ENCODE measurements around the gene OR4D11. TPM values are rescaled to one million over a fixed set of nuclear protein-coding genes. Genes with fewer than 3 reads are reported as not detected.
"Not testable (repeated sequence)": the region's sequence is repeated elsewhere in the genome, so short reads cannot be mapped to it uniquely, and the experiment has no call there.

OR4D11 gene
- total RNA-seq, 2 donors from 2014 or later, result not detected

- intact Hi-C loops (cut with DNase I), result loop anchor here in 1 of 2 donors (5.0 kb wide), 1 partner anchor 317 kb away; no protein-coding TSS in a partner anchor
Observed at GRCh38 chr11:59545179-59546020, 42.0 kb downstream of the OR4D11 start.

GRCh38 chr11:59547605-59548308, 44.4 kb downstream of the OR4D11 start:
- intact Hi-C loops (cut with DNase I), result loop anchor here in 1 of 2 donors (5.0 kb wide), 1 partner anchor 315 kb away; no protein-coding TSS in a partner anchor
- not testable (repeated sequence) for DNase-seq (ENCODE audit: low spot score)

More at GRCh38 chr11:59545179-59546020, 42.0 kb downstream of the OR4D11 start:
- no peak for DNase-seq (ENCODE audit: low spot score)

- intact Hi-C loops (cut with DNase I), result loop anchor here in 1 of 2 donors (5.0 kb wide), 1 partner anchor 314 kb away; no protein-coding TSS in a partner anchor
- DNase-seq (ENCODE audit: low spot score), result no peak
Observed at GRCh38 chr11:59548309-59548656, 44.9 kb downstream of the OR4D11 start.

GRCh38 chr11:59550368-59550841, 47.0 kb downstream of the OR4D11 start:
- intact Hi-C loops (cut with DNase I), result loop anchor here in 1 of 2 donors (10.0 kb wide), 1 partner anchor 114 kb away; the partner anchor contains the start of gene PATL1
- DNase-seq (ENCODE audit: low spot score), result peak; percentile 89

- intact Hi-C loops (cut with DNase I), result loop anchor here in 1 of 2 donors (10.0 kb wide), 1 partner anchor 114 kb away; the partner anchor contains the start of gene PATL1
- DNase-seq (ENCODE audit: low spot score), result peak; percentile 93
Observed at GRCh38 chr11:59550842-59551658, 47.7 kb downstream of the OR4D11 start.

- intact Hi-C loops (cut with DNase I), result loop anchor here in 1 of 2 donors (10.0 kb wide), 1 partner anchor 113 kb away; the partner anchor contains the start of gene PATL1
- no peak for DNase-seq (ENCODE audit: low spot score)
Observed at GRCh38 chr11:59551659-59552521, 48.5 kb downstream of the OR4D11 start.

GRCh38 chr11:59552844-59553243, 49.5 kb downstream of the OR4D11 start:
- no peak for DNase-seq (ENCODE audit: low spot score)
- intact Hi-C loops (cut with DNase I), result loop anchor here in 1 of 2 donors (10.0 kb wide), 1 partner anchor 112 kb away; the partner anchor contains the start of gene PATL1

GRCh38 chr11:59553323-59553722, 49.9 kb downstream of the OR4D11 start:
- intact Hi-C loops (cut with DNase I), result loop anchor here in 1 of 2 donors (10.0 kb wide), 1 partner anchor 111 kb away; the partner anchor contains the start of gene PATL1
- peak; percentile 64 for DNase-seq (ENCODE audit: low spot score)

Other genes with a start within 250 kb of the OR4D11 start
- gene OR5AN1, start 144.7 kb upstream of the OR4D11 start, total RNA-seq, result not detected
- not detected for gene OR5A2, start 77.2 kb upstream of the OR4D11 start, total RNA-seq
- gene OR5A1, start 67.1 kb upstream of the OR4D11 start, total RNA-seq, result not detected
- not detected for gene OR4D6, start 46.6 kb upstream of the OR4D11 start, total RNA-seq
- gene OR4D10, start 30.3 kb upstream of the OR4D11 start, total RNA-seq, result not detected
- gene OR4D9, start 8.0 kb downstream of the OR4D11 start, total RNA-seq, result not detected
- 10 to 100 TPM; 29.7 to 35.7 TPM for gene OSBP, start 112.2 kb downstream of the OR4D11 start, total RNA-seq
- gene PATL1, start 165.5 kb downstream of the OR4D11 start, total RNA-seq, result 10 to 100 TPM; 19.4 to 24.2 TPM
- gene OR10V1, start 210.3 kb downstream of the OR4D11 start, total RNA-seq, result not detected